CD4-positive, alpha-beta memory T cell (primary cell): ENCODE measurements around the gene ANKRD60. TPM values are rescaled to one million over a fixed set of nuclear protein-coding genes. Genes with fewer than 3 reads are reported as not detected.

Experiments
- CTCF ChIA-PET: fragments of 350-600 bp; sonication (Branson Sonifier 250); formaldehyde crosslinking; loops from one replicate; lab custom pipeline; 2021; ENCODE audit warnings: inconsistent platforms; ENCODE audit not compliant: partially characterized antibody; lab: Charles Lee
- POLR2A ChIA-PET: fragments of 350-600 bp; sonication (Branson Sonifier 250); formaldehyde crosslinking; loops from one replicate; lab custom pipeline; 2021; ENCODE audit not compliant: partially characterized antibody; lab: Charles Lee
- DNase-seq, 5 donors: peaks; one replicate each; pipeline versions ENCODE4 v3.0.0 to v3.0.0-alpha.2; 2020 to 2022; ENCODE audit warnings: mixed read lengths in 1 of 5
- H3K27ac ChIP-seq: one replicate; pipeline ENCODE4 v1.7.0; 2013; ENCODE audit warnings: low read depth, low read length
- H3K27me3 ChIP-seq: 2 replicates; pipeline ENCODE4 v1.7.0; 2013; ENCODE audit warnings: mild to moderate bottlenecking, low read length, moderate library complexity; ENCODE audit not compliant: insufficient read depth
- H3K36me3 ChIP-seq: 2 replicates; pipeline ENCODE4 v1.7.0; 2013; ENCODE audit warnings: mild to moderate bottlenecking, low read length, moderate library complexity; ENCODE audit not compliant: insufficient read depth
- H3K4me1 ChIP-seq: 2 replicates; pipeline ENCODE4 v1.7.0; 2013; ENCODE audit warnings: mild to moderate bottlenecking, low read length, moderate library complexity; ENCODE audit not compliant: insufficient read depth
- H3K4me3 ChIP-seq, 2 donors: one replicate each; pipeline ENCODE4 v1.7.0; 2013; ENCODE audit warnings: low read length in 2 of 2, mild to moderate bottlenecking in 1 of 2
- H3K9me3 ChIP-seq, 2 donors: one replicate each; pipeline ENCODE4 v1.7.0; 2013; ENCODE audit warnings: low read length in 2 of 2, control low read depth in 1 of 2; ENCODE audit not compliant: control insufficient read depth in 1 of 2
- H3K27ac Mint-ChIP-seq, 7 donors: one replicate each; pipeline ENCODE4 v1.8.0; 2020 to 2021; ENCODE audit warnings: mixed read lengths in 7 of 7, mild to moderate bottlenecking in 6 of 7, inconsistent platforms in 3 of 7, moderate library complexity in 3 of 7
- H3K27me3 Mint-ChIP-seq, 2 donors: one replicate each; pipeline ENCODE4 v1.8.0; 2020 to 2021; ENCODE audit warnings: mixed read lengths in 2 of 2
- H3K36me3 Mint-ChIP-seq, 2 donors: one replicate each; pipeline ENCODE4 v1.8.0; 2020 to 2021; ENCODE audit warnings: mixed read lengths in 2 of 2, inconsistent platforms in 1 of 2, mild to moderate bottlenecking in 1 of 2
- H3K4me1 Mint-ChIP-seq, 4 donors: one replicate each; pipeline ENCODE4 v1.8.0; 2020 to 2021; ENCODE audit warnings: mixed read lengths in 4 of 4, mild to moderate bottlenecking in 1 of 4
- H3K4me3 Mint-ChIP-seq, 8 donors: one replicate each; pipeline ENCODE4 v1.8.0; 2020 to 2021; ENCODE audit warnings: mixed read lengths in 8 of 8, mild to moderate bottlenecking in 7 of 8, moderate library complexity in 6 of 8, inconsistent platforms in 3 of 8
- H3K9me3 Mint-ChIP-seq, 8 donors: one replicate each; pipeline ENCODE4 v1.8.0; 2020 to 2021; ENCODE audit warnings: mixed read lengths in 8 of 8, mild to moderate bottlenecking in 5 of 8, inconsistent platforms in 3 of 8, moderate library complexity in 1 of 8
- intact Hi-C: fragments of 100-400 bp; cut with micrococcal nuclease; formaldehyde crosslinking; loops from one replicate; pipeline ENCODE4 v1.15.1; 2023
- polyA plus RNA-seq, 2 donors: library from polyadenylated mRNA; unstranded; fragments of 300-500 nt; fragmentation: Illumina TruSeq; gene quantifications; one replicate each; pipeline ENCODE4 v1.2.3, GENCODE V29; 2021
- total RNA-seq, 2 experiments: library from RNA; stranded (reverse); gene quantifications; one replicate each; pipeline ENCODE4 v1.2.3, GENCODE V29; 2021

Gene ANKRD60
- total and polyA plus RNA-seq, 4 experiments from 2014 or later: not detected

DNA sequence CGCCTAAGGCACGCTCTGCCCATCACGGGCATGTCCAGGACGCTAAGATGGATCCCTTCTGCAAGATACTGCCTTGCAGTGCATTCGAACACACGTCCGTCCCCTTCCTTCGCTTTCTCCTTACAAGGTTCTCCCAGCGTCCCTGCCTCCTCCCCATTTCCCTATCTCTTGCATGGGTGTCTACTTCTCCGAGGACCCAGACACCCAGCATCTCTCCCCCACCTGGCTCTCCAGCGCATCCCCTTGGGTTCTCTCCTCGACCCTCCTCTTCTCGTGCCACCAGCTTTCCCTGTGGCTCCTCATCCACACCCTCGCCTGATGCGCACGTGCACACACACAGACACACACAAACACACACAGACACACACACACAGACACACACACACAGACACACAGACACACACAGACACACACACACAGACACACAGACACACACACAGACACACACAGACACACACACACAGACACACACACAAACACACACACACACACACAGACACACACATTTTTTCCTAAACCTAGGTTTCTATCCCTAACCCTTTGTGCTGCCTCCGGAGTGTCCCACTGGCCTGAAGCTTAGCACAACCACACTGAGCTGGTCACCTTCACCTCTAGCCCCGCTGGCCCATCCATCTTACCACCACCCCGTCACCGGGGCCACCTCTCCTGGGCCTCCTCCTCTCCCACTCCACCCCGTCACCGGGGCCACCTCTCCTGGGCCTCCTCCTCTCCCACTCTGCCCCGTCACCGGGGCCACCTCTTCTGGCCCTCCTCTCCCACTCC, 31.9 kb downstream of the ANKRD60 start:
- Mint-ChIP-seq H3K36me3 (no peaks in the 10 kb centered on the region), H3K4me1 (no peaks in the 10 kb centered on the region), H3K27ac (no peak overlapping the region), H3K27me3 (peaks cover 1 to 3% of the 10 kb centered on the region in 2 donors), H3K9me3 (no peaks in the 10 kb centered on the region), H3K4me3 (no peak overlapping the region)
- intact Hi-C loops: no loop called here
- H3K4me1 ChIP-seq: no peaks in the 10 kb centered on the region
- ChIA-PET POLR2A (no interaction called here), CTCF (no interaction called here)
- no peak for DNase-seq
- no peak overlapping the region for H3K27ac ChIP-seq
- no peaks in the 10 kb centered on the region for H3K9me3 ChIP-seq
- H3K27me3 ChIP-seq: no peaks in the 10 kb centered on the region
- H3K36me3 ChIP-seq: no peaks in the 10 kb centered on the region
- H3K4me3 ChIP-seq: no peak overlapping the region

DNA sequence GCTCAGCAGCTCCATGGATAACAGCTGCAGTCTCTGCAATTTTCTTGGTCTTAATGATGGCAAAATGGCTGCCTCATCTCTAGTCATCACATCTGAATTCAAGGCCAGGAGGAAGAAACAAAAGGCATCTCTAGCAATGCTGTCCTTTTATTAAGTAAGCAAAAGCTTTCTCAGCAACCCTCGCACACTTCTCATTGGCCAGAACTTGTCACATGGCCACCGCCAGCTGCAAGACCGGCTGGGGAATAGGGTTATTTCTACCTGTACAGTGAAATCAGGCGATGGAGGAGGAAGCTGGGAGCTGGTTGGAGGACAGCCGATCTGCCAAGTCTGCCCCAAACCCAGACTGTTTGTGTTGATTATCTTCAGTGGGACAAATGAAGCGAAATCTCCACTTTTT, 33.4 kb downstream of the ANKRD60 start:
- Mint-ChIP-seq H3K27ac (no peak overlapping the region), H3K36me3 (no peaks in the 10 kb centered on the region), H3K27me3 (peaks cover 3% of the 10 kb centered on the region in 2 donors), H3K4me1 (no peaks in the 10 kb centered on the region), H3K9me3 (no peaks in the 10 kb centered on the region), H3K4me3 (no peak overlapping the region)
- H3K27ac ChIP-seq: no peak overlapping the region
- no peaks in the 10 kb centered on the region for H3K27me3 ChIP-seq
- POLR2A ChIA-PET: interaction anchor here (1.0 kb wide), 1 partner anchor 456 kb away, joined by 3 read pairs; the partner anchor contains the start of gene STX16
- H3K9me3 ChIP-seq: no peaks in the 10 kb centered on the region
- no peak overlapping the region for H3K4me3 ChIP-seq
- no peak for DNase-seq
- intact Hi-C loops: no loop called here
- no peaks in the 10 kb centered on the region for H3K4me1 ChIP-seq
- CTCF ChIA-PET: interaction anchor here (1.3 to 1.9 kb wide), 4 partner anchors 13 to 16 kb away, joined by 3 to 9 read pairs (median 6); no protein-coding TSS in a partner anchor
- H3K36me3 ChIP-seq: no peaks in the 10 kb centered on the region

DNA sequence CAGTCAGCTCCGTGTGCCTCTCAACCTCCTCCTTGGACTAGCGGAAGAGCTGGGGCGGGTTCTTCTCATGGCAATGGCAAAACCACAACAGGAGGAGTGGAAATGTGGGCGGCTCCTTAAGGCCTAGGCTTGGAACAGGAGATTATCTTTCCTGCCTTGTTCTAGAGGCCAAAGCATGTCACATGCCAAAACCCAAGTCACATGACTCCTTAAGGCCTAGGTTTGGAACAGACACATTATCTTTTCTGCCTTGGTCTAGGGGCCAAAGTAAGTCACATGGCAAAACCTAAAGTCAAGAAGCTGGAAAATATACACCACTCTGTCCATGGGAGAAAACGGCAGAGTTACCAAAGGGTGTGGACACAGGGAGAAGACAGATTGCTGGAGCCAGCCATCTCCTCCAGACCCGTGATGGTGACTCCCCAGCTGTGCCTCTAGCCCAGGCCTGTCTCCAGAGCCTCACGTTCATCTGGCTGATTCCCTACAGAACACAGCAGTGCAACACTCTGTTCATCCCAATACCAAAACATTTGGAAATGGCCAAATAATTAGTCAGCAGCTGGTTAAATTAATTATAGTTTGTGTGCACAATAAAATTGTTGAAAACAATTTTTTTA, 34.2 kb downstream of the ANKRD60 start:
- Mint-ChIP-seq H3K27me3 (peaks cover 3% of the 10 kb centered on the region in 2 donors), H3K27ac (no peak overlapping the region), H3K36me3 (no peaks in the 10 kb centered on the region), H3K9me3 (no peaks in the 10 kb centered on the region), H3K4me1 (no peaks in the 10 kb centered on the region), H3K4me3 (no peak overlapping the region)
- CTCF ChIA-PET: interaction anchor here (1.6 to 1.9 kb wide), 3 partner anchors 12 to 14 kb away, joined by 4 to 9 read pairs (median 7); no protein-coding TSS in a partner anchor
- no peak for DNase-seq
- POLR2A ChIA-PET: no interaction called here
- Histone ChIP-seq H3K4me3 (no peak overlapping the region), H3K4me1 (no peaks in the 10 kb centered on the region), H3K9me3 (no peaks in the 10 kb centered on the region), H3K27ac (no peak overlapping the region), H3K36me3 (no peaks in the 10 kb centered on the region), H3K27me3 (no peaks in the 10 kb centered on the region)
- intact Hi-C loops: loop anchor here (5.0 kb wide), 1 partner anchor 1263 kb away; no protein-coding TSS in a partner anchor

DNA sequence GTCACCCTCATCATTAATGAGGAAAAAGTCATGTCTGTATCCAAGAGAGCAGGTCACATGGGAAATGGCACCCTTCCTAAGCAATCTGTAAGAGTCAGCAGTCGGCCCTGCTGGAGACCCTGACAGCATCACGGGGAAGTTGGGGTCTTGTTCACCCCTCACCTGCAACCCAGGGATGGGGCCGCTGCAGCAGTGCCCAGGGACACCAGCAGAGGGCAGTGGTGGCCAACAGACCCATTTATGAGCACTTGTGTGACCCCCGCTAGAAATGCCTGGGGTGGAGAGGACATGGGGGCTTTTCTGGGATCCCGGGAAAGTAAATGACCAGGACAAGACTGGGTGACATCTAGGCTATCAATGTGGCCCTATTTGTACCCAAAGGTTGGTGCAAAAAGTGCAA, 35.9 kb downstream of the ANKRD60 start:
- Mint-ChIP-seq H3K4me1 (no peaks in the 10 kb centered on the region), H3K27me3 (peaks cover 1 to 6% of the 10 kb centered on the region in 2 donors), H3K9me3 (no peaks in the 10 kb centered on the region), H3K36me3 (no peaks in the 10 kb centered on the region), H3K27ac (no peak overlapping the region), H3K4me3 (no peak overlapping the region)
- ChIA-PET CTCF (interaction anchor here (1.0 to 3.6 kb wide), 5 partner anchors 11 to 693 kb away, joined by 3 to 25 read pairs (median 3); no protein-coding TSS in a partner anchor), POLR2A (no interaction called here)
- Histone ChIP-seq H3K4me1 (no peaks in the 10 kb centered on the region), H3K27me3 (no peaks in the 10 kb centered on the region), H3K9me3 (no peaks in the 10 kb centered on the region), H3K27ac (no peak overlapping the region), H3K36me3 (no peaks in the 10 kb centered on the region), H3K4me3 (no peak overlapping the region)
- peak in 1 of 5 donors; percentile 12 for DNase-seq
- intact Hi-C loops: loop anchor here (5.0 kb wide), 1 partner anchor 1265 kb away; no protein-coding TSS in a partner anchor

- Histone ChIP-seq H3K4me1 (no peaks in the 10 kb centered on the region), H3K9me3 (no peaks in the 10 kb centered on the region), H3K27me3 (no peaks in the 10 kb centered on the region), H3K27ac (no peak overlapping the region), H3K4me3 (no peak overlapping the region), H3K36me3 (no peaks in the 10 kb centered on the region)
- intact Hi-C loops: loop anchor here (5.0 kb wide), 1 partner anchor 1265 kb away; no protein-coding TSS in a partner anchor
- H3K36me3 Mint-ChIP-seq: no peaks in the 10 kb centered on the region
- CTCF ChIA-PET: interaction anchor here (0.6 to 3.6 kb wide), 6 partner anchors 11 to 693 kb away, joined by 3 to 25 read pairs (median 3); no protein-coding TSS in a partner anchor
- no peak for DNase-seq
- no peak overlapping the region for H3K27ac Mint-ChIP-seq
- POLR2A ChIA-PET: no interaction called here
- H3K27me3 Mint-ChIP-seq: peaks cover 1 to 6% of the 10 kb centered on the region in 2 donors
- no peaks in the 10 kb centered on the region for H3K4me1 Mint-ChIP-seq
- no peaks in the 10 kb centered on the region for H3K9me3 Mint-ChIP-seq
- H3K4me3 Mint-ChIP-seq: no peak overlapping the region
Observed at GRCh38 chr20:58192065-58192464, 36.4 kb downstream of the ANKRD60 start.

DNA sequence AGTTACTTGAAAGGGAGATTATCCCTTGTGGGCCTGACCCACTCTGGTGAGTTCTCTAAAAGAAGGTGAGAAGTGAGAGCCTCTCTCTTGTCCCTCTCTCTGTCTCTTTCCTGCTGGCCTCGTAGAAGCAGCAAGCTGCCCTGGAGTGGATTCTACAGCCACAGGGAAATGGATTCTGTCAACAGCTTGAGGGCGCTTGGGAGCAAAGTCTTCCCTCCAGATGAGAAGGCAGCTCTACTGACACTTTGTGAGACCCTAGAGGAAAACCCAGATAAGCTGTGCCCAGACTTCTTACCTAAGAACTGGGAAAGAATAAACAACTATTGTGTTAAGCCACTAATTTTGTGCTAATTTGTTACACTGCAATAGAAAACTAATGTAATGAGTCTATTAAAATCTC, 39.9 kb downstream of the ANKRD60 start:
- no peak overlapping the region for H3K27ac Mint-ChIP-seq
- H3K4me3 Mint-ChIP-seq: no peak overlapping the region
- H3K27me3 Mint-ChIP-seq: peaks cover 5 to 9% of the 10 kb centered on the region in 2 donors
- intact Hi-C loops: no loop called here
- no peaks in the 10 kb centered on the region for H3K9me3 ChIP-seq
- no peaks in the 10 kb centered on the region for H3K36me3 Mint-ChIP-seq
- H3K4me1 ChIP-seq: no peaks in the 10 kb centered on the region
- H3K36me3 ChIP-seq: no peaks in the 10 kb centered on the region
- ChIA-PET POLR2A (no interaction called here), CTCF (no interaction called here)
- H3K9me3 Mint-ChIP-seq: peaks cover 0 to 8% (median under 1%) of the 10 kb centered on the region in 8 donors
- no peak overlapping the region for H3K27ac ChIP-seq
- no peak overlapping the region for H3K4me3 ChIP-seq
- H3K27me3 ChIP-seq: no peaks in the 10 kb centered on the region
- no peaks in the 10 kb centered on the region for H3K4me1 Mint-ChIP-seq
- no peak for DNase-seq

GRCh38 chr20:58184984-58185383, 43.5 kb downstream of the ANKRD60 start:
- Histone ChIP-seq H3K9me3 (no peaks in the 10 kb centered on the region), H3K27ac (no peak overlapping the region), H3K27me3 (peaks cover 5% of the 10 kb centered on the region), H3K4me1 (peaks cover under 1% of the 10 kb centered on the region), H3K4me3 (no peak overlapping the region), H3K36me3 (no peaks in the 10 kb centered on the region)
- CTCF ChIA-PET: interaction anchor here (1.5 kb wide), 2 partner anchors 22 to 808 kb away, joined by 4 read pairs; no protein-coding TSS in a partner anchor
- Mint-ChIP-seq H3K27ac (no peak overlapping the region), H3K27me3 (peaks cover 13 to 14% of the 10 kb centered on the region in 2 donors), H3K4me3 (no peak overlapping the region), H3K36me3 (no peaks in the 10 kb centered on the region), H3K4me1 (no peaks in the 10 kb centered on the region), H3K9me3 (peaks cover 0 to 8% (median under 1%) of the 10 kb centered on the region in 8 donors)
- POLR2A ChIA-PET: no interaction called here
- DNase-seq: no peak
- intact Hi-C loops: no loop called here
